ENCODE data around the gene PTPRG.
"Not testable (repeated sequence)": the region's sequence is repeated elsewhere in the genome, so short reads cannot be mapped to it uniquely, and the experiment has no call there.

The PTPRG gene

DNA sequence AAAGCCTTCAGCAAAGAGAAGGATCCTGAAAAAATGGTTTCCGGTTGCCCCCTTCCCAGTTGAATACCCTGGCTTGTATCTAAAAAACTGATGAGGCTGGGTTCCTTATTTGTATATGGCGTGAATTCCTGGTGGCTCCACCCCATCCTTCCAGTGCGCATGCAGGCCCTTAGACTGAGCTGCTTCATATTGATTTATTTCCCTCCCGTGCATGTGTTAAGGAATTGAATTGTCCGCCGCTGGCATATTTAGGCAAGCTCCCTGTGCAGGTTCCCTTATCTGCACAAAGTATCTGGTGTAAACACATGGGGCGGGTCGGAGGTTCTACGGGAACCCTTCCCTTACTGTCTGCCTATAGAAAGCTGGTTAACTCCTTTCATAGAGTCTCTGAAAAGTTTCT, 449.6 kb downstream of the PTPRG start:
- FAIRE-seq: no peak

DNA sequence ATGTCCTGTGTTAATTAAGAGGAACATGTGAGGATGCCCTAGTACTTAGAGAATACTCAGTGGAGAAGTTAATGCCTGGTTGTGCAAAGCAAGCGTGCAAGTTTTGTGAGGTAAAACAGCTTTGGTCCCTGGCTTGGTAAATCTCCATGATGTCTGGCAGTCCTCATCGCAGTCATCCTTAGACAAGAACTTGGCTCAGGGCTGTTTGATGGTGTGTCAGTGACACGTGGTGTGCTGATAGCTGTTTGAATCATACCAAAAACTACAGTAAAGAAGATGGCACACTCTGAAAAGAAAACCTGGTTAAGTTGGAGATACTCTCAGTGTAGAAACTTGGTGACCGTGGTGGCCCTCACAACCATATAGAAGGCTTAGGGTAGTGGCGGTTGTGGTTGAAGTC, 450.3 kb downstream of the PTPRG start:
- no peak for DNase-seq (ENCODE audit: extremely low spot score, insufficient read length, low read depth)
- FAIRE-seq: no peak

More for the DNA sequence above, 449.6 kb downstream of the PTPRG start:
- no peak for DNase-seq (ENCODE audit: extremely low spot score, insufficient read length, low read depth)

DNA sequence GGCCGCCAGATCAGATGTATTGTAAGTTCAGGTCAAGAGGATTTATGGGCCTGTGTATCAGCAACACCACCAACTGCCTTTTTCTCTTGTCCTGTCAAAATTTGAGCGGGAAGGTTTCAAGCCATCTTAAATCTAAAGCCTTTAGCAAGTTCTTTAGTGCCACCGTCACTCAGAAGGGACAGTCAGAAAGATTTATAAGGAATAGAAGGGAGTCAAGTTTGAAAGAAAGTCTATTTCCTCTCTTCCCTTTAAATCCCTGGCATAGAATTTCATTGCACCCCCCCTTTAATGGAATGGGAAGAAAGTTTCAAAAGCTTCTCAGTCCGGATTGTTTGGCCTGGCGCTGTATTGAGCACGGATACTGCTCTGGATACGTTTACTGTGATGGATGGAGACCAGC, 452.6 kb downstream of the PTPRG start:
- no peak for DNase-seq (ENCODE audit: extremely low spot score, insufficient read length, low read depth)
- no peak for FAIRE-seq

DNA sequence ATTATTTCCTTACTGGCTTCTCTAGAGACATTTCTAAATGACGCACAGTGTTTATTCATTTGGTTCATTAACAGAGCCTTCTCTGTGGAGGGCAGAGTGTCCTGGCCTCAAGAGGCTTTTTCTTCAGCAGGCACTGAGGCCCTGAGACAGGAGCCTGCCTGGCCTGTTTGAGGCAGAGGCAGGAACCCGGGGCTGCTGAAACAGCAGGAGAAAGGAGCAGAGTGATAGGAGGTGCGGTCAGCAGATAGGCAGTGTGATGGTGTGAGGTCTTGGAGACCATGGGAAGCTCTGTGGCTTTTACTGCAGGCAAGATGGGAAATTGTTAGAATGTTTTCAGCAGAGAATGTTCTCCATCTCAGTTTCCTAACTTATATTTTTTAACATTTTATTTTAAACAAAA, 453.7 kb downstream of the PTPRG start:
- FAIRE-seq: no peak

DNA sequence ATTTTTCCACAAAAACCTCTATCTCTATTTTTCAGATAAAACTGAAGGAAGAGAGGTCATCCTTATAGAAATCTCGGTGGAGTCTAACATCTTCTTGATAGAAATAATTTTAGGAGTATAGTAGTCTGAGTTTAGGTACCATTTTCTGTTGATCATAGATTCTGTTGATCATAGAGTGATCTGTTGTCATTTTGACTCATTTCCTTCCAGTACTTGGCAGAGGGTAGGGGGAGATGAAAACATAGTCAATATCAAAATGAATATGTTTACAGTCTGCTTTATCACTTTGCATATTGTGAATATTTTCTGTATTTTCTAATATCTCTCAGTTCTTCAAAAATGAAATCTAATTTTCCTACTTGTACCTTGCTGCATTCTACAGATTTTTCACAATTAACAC, 458.5 kb downstream of the PTPRG start:
- DNase-seq (ENCODE audit: extremely low spot score, insufficient read length, low read depth): no peak
- no peak for FAIRE-seq

More for the DNA sequence above, 453.7 kb downstream of the PTPRG start:
- DNase-seq (ENCODE audit: extremely low spot score, insufficient read length, low read depth): no peak

DNA sequence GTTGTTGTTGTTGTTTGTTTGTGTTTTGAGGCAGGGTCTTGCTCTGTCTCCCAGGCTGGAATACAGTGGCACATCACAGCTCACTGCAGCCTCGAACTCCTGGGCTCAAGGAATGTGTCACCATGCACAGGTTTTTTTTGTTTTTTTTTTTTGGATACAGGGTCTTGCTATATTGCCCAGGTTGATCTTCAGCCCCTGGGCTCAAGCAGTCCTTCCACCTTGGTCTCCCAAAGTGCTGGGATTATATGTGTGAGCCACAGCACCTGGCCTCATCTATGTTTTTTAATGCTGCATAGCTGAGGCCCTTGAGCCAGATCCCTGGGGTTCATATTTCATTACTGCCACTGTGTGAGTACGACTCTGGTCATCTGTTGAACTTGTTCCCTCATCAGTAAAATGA, 459.3 kb downstream of the PTPRG start:
- FAIRE-seq (no peak), DNase-seq (ENCODE audit: extremely low spot score, insufficient read length, low read depth) (no peak)

DNA sequence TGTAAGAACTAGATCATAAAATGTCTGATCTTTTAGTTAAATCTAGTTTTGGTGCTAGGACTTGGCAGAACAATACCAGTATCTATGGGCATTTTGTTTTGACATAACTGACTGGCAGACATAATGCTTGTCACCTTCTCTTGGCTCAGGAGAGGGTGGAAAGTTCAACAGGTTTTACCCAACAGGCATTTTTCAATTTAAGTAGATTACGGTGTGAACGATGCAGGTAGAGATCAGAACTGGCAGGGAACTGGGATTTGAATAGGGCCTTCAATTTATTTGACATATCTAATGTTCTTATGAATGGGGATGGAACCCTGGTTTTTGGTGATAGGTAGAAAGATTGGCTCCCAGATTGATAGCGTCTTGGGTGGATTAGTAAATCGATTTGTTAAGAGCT, 460.9 kb downstream of the PTPRG start:
- no peak for FAIRE-seq
- DNase-seq (ENCODE audit: extremely low spot score, insufficient read length, low read depth): no peak

DNA sequence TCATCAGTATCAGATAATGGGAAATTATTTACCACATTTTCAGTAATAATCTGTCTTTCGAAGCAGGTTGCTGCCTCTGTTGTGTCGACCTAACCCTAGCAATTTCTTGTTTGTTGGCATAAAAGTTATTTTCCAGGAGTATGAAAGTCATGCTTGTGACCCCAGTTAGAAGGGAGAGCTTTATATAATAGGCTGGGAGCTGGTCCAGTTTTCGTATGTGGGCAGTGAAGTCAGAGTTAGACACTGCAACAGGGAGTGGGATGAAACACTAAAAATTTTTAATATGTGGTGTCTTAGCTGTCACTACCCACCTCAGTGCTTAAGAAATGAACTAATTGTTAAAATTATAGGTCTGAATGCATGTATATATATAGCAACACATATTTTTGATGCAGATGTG, 463.5 kb downstream of the PTPRG start:
- DNase-seq (ENCODE audit: extremely low spot score, insufficient read length, low read depth): no peak
- no peak for FAIRE-seq

DNA sequence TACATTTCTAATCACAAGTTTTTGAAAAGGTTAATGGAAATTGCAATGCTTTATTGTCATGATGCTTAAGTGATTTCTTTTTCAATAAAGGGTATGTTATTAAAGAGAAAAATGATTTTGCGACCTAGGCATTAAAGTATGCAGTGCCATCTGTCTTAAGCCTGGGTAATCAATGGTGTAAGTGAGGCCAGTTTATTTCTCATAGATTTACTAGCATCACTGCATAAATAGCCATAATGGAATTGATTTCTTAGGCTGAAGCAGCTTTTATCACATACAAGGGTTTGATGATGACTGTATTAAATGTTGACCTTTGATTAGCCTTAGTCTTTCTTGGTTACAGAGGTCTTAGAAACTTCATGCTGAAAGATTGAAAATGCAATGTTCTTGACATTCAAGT, 464.5 kb downstream of the PTPRG start:
- no peak for DNase-seq (ENCODE audit: extremely low spot score, insufficient read length, low read depth)
- FAIRE-seq: no peak

DNA sequence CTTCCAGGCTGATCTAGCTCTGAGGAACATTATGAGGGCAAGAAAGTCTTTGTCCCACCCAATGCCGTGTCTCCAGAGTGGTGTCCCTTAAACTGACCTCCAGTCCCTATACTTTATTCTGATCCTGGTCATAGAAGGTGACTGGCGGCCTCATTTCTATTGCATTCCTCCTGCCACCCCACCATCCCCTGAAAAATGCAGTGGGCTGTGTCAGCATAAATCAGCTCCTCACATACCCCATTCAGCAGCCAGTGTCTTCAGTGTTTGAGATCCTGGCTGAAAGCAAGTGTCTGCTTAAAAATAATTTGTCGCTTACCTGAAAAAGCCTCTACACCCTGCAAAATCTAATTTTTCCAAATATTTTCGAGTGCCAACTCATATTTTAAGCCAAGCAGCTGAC, 465.9 kb downstream of the PTPRG start:
- no peak for FAIRE-seq
- DNase-seq (ENCODE audit: extremely low spot score, insufficient read length, low read depth): no peak

DNA sequence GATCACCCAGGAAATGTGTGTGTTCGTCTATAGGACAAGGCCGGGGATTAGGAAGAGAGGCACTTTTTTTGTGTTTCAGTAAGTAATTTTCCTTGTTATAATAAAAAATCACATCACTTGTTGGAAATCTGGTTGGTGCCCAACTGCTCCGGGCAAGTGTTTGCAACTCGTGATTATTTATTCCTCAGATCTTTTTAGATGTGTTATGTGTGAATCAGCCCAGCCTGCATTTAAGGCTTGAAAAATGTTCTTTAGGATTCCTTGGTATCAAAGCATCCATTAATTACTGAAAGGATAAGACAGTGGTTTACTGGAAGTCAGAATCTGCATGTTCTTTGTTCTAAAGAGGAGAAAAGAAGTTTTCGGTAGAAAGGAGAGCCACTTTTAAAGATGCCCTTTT, 466.4 kb downstream of the PTPRG start:
- DNase-seq (ENCODE audit: extremely low spot score, insufficient read length, low read depth) (no peak), FAIRE-seq (no peak)

DNA sequence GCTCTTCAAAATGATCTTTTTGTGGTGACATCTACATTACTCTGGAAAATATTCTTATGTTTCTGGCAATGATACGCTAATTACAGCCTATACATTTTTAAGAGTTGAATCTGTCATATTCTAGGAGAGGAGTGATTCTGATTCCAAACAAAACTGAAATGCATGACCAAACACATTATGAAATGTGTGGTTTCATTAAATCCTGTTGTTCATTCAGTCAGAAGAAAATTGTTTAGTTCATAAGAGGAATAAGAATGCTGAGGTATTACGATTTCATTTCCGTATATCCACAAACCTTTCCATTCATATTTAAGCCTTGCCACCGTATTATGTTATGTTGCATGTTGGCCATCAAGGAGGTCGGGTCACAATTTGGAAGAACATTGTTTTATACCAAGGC, 466.9 kb downstream of the PTPRG start:
- DNase-seq (ENCODE audit: extremely low spot score, insufficient read length, low read depth) (no peak), FAIRE-seq (no peak)

DNA sequence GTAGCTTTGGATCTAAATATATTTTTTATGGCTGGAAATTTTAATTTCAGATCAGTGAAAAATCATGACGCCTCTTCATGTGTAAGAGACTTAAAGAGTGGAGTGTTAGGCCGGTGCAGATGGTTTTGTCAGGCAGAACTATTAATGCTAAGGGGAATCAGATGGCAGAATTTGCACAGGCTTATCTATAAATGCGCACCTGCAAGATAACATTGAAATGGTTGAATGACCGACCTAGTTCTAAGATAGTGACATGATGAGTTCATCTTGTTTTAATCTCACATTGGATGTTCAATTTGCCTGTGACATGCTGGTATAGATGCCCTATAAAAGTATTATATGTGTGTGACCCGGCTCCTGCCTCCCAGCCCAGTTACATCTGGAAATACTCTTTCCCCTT, 471.4 kb downstream of the PTPRG start:
- DNase-seq (ENCODE audit: extremely low spot score, insufficient read length, low read depth): no peak
- FAIRE-seq: no peak

DNA sequence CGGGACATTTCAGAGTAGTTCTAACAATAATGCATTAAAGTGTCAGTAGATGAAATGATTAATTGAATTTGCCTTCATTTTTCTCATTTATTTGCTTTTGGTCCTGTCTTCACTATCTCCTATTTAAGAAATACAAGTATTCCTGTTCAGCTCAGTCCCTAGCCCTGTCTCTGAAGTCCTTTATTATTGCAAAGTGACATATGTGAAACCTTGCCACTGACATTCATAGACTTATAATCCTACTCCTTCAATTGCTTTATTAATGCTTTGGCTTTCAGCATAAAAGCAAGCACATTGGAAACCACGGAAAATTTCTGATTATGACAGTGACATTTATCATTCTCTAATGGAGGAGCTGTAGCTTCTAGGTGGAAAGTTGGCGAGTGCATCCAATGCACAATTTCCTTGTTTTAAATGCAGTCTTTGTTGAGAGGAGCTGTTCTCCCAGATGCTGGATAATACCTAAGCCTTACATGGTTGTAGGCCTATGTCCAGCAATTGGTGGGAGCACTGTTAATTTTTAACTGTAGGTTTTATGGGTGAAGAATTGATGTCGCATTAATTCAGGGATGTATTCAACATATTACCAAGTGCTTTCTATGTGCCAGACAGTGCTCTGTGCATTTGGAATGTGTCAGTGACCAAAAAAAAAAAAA, 474.2 kb downstream of the PTPRG start:
- DNase-seq (ENCODE audit: extremely low spot score, insufficient read length, low read depth) (no peak), FAIRE-seq (no peak)

DNA sequence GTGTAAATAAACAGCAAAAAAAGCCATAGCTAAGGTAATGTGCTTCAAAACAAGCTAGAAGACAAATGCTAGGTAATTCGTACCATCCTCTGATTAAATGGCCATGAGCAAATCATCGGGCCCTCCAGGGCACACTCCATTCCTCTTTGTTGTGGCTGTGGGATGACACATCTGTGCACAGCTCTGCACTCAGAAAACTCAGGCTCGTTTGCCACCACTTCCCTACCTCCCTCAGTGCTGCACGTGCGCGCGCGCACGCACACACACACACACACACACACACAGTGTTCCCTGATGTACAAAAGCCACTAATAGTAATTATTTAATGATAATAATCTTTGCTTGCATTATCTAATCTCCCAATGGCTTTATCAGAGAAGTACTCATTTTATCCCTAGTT, 475.4 kb downstream of the PTPRG start:
- DNase-seq (ENCODE audit: extremely low spot score, insufficient read length, low read depth): no peak

DNA sequence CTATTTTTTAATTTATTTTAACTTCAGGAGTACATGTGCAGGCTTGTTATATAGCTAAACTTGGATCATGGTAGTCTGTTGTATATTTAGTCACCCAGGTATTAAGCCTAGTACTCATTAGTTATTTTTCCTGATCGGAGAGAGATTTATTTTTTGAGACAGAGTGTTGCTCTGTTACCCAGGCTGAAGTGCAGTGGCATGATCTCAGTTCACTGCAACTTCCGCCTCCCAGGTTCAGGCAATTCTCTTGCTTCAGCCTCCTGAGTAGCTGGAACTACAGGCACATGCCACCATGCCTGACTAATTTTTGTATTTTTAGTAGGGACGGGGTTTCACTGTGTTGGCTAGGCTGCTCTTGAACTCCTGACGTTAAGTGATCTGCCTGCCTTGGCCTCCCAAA, 477.4 kb downstream of the PTPRG start:
- FAIRE-seq; DNase-seq (ENCODE audit: extremely low spot score, insufficient read length, low read depth): not testable (repeated sequence)

More for the DNA sequence above, 475.4 kb downstream of the PTPRG start:
- no peak for FAIRE-seq

DNA sequence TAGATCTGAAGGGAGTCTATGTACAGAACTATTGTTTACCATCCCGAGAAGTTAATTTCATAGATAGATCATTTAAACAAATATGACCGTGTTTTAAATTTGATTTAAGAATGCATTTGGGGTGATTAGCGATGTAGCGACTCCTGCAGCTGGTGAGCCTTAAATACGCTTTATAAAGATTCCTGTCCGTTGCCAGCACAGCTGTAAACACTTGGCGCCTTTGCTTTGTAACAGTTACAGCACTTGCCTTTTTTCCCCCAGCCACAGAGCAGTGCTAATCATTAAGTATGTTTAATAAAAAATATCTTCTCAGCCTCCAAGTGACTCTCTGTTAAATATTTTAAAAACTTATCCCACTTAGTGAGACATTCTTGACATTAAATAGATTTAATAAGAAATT, 478.2 kb downstream of the PTPRG start:
- FAIRE-seq (no peak), DNase-seq (ENCODE audit: extremely low spot score, insufficient read length, low read depth) (no peak)

DNA sequence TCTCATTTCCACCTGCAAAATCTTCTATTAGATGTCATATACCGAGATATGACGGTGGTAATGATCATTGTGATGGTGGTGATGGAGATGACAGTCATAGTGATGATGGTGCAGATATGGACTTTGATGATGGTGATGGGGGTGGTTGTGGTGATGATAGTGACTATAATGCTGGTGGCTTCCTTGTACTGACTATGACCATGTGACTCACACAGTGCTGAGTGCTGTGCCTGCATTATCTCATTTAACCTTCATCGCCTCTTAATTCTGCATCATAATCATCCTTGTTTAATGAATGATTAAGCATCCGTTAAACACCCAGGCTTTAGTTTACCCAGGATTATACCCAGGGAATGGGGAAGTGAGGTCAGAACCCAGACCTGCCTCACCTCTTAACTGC, 480.3 kb downstream of the PTPRG start:
- FAIRE-seq: no peak
- DNase-seq (ENCODE audit: extremely low spot score, insufficient read length, low read depth): no peak

DNA sequence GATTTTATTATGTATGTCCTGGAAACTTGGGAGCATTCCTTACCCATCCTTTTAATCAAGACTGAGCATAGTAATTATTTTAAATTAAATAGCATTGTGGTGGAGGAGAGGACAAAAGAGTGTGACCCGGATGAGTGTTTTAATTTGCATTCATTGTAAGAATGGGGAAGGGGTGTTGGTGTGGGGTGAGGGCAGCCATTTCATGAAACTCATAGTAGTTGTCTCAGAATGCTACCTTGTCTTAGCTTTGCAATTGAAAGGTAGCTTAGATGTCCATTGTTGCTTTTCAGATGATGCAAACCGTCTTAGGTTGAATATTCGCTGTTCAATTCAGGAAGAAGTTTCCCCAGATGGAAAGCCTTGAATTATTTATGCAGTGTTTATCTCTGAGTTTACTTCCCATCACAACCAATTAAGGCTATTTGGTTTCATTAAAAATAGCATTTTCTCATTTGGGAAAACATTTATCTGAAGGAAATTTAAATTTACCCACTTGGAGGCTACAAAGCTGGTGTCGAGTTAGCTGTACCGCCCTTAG, 483.6 kb downstream of the PTPRG start:
- no peak for FAIRE-seq

DNA sequence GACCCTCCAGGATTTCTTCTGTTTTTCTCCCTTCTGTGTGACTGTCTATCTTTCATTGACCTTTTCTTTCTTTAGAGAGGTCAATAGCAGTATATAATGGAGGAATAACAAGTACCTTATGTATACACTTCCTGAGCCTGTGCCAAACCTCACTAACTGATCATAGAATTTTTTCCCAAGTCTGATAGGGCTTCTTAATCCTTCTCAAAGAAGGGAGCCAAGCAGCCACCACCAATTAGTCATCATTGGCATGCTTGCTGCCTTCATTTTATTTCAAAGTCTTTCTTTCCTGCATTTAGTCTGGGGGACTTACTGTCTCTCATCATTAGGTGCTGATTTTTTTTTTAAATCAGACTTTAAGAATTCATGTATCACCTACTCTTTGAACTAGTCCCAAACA, 485.0 kb downstream of the PTPRG start:
- FAIRE-seq (no peak), DNase-seq (ENCODE audit: extremely low spot score, insufficient read length, low read depth) (no peak)

More for the DNA sequence above, 483.6 kb downstream of the PTPRG start:
- DNase-seq (ENCODE audit: extremely low spot score, insufficient read length, low read depth): no peak

DNA sequence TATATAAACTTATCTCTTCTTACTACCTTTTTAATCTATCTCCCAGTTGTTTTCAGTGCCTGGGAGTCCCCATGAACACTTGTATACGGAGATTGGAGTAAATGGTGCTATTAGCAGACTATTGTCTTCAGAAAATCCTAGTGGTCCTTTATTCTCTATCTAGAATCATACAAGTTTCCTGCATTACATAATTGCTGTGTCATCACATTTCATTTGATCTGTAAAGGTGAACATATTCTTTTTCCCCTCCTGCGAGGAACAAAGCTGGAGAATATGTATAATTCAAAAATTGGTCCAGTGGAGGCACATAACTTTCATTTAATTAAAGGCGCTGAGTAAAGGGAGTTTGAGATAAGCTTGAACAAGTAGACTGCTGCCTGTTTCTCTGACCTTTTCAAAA, 487.2 kb downstream of the PTPRG start:
- DNase-seq (ENCODE audit: extremely low spot score, insufficient read length, low read depth): no peak
- no peak for FAIRE-seq

DNA sequence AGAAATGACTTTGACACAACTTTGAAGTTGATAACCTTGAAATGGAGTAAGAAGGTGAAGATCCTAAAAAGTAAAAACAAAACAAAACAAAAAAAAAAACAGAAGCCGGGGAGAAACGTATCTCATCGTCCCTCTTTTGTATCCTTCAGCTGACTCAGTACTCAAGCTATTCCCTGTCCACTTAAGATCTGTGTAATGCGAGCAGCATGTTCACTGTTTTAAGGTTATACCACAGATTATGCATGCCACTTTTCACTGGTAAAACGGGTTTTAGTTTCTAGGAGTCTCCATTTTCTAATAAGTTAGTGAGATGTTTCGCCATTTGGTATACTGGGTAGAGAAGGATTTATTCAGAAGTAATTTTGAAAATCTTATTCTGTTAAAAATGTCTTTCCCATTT, 487.7 kb downstream of the PTPRG start:
- FAIRE-seq (no peak), DNase-seq (ENCODE audit: extremely low spot score, insufficient read length, low read depth) (no peak)
